SU-DHL-6 (cell line): ENCODE results near the gene CLMN.

ENCODE experiments used
- H2AFZ ChIP-seq: fragments of 200-600 bp; sonication (generic); 2 replicates; pipeline ENCODE4 v1.6.1; 2014; ENCODE audit warnings: low read depth, mild to moderate bottlenecking, moderate library complexity, mixed read lengths, antibody characterized with exemption, low read length; ENCODE audit not compliant: severe bottlenecking
- H3F3A ChIP-seq: fragments of 200-600 bp; shearing (Covaris generic); 2 replicates; pipeline ENCODE4 v1.6.0; 2016; ENCODE audit warnings: antibody characterized with exemption, mild to moderate bottlenecking; ENCODE audit not compliant: insufficient read depth
- H3K27ac ChIP-seq: fragments of 200-600 bp; sonication (generic); 2 replicates; pipeline ENCODE4 v1.5.1; 2016; ENCODE audit warnings: low read depth, mild to moderate bottlenecking, low read length, moderate library complexity, mixed read lengths
- H3K27me3 ChIP-seq: fragments of 200-600 bp; sonication (generic), shearing (Covaris generic); 2 replicates; pipeline ENCODE4 v1.6.0; 2014; ENCODE audit warnings: mild to moderate bottlenecking, low read length
- H3K36me3 ChIP-seq: fragments of 200-600 bp; sonication (generic); 2 replicates; pipeline ENCODE4 v1.6.1; 2014; ENCODE audit warnings: mild to moderate bottlenecking, low read length, mixed read lengths
- H3K4me2 ChIP-seq: fragments of 300-600, 200-600 bp; shearing (Covaris generic), sonication (generic); 2 replicates; pipeline ENCODE4 v1.6.0; 2014; ENCODE audit warnings: low read length, low read depth, mild to moderate bottlenecking; ENCODE audit not compliant: poor library complexity, severe bottlenecking
- H3K4me3 ChIP-seq: fragments of 200-600 bp; sonication (generic); 2 replicates; pipeline ENCODE4 v1.5.1; 2014; ENCODE audit warnings: antibody characterized with exemption, low read length, mild to moderate bottlenecking, mixed read lengths; ENCODE audit not compliant: insufficient read depth, poor library complexity, severe bottlenecking
- H3K79me2 ChIP-seq: fragments of 200-600 bp; sonication (generic); 2 replicates; pipeline ENCODE4 v1.6.1; 2014; ENCODE audit warnings: mild to moderate bottlenecking, low read length, moderate library complexity; ENCODE audit not compliant: insufficient read depth
- H3K9ac ChIP-seq: fragments of 200-600 bp; sonication (generic); 2 replicates; pipeline ENCODE4 v1.7.0; 2014; ENCODE audit warnings: mild to moderate bottlenecking, low read length
- H3K9me2 ChIP-seq: fragments of 200-600 bp; sonication (generic); replicated peaks from 2 replicates; pipeline ENCODE4 v1.6.1; 2014; ENCODE audit warnings: low read length; ENCODE audit not compliant: insufficient read depth
- H3K9me3 ChIP-seq: fragments of 200-600 bp; sonication (generic); 2 replicates; pipeline ENCODE4 v1.6.1; 2014; ENCODE audit warnings: low read length, mixed read lengths; ENCODE audit not compliant: insufficient read depth
- H4K20me1 ChIP-seq: fragments of 200-600 bp; sonication (generic); 2 replicates; pipeline ENCODE4 v1.6.1; 2014; ENCODE audit warnings: low read depth, mild to moderate bottlenecking, antibody characterized with exemption, low read length, moderate library complexity, mixed read lengths
- EZH2phosphoT487 ChIP-seq: fragments of 200-600 bp; sonication (generic), shearing (Covaris generic); conservative IDR thresholded peaks from 2 replicates; pipeline ENCODE4 v1.6.1; 2018; ENCODE audit warnings: mild to moderate bottlenecking, antibody characterized with exemption, low read length, moderate library complexity, mixed read lengths
- TF ChIP-seq, protein P1 (sequence below): fragments of 200-600 bp; sonication (generic); IDR thresholded peaks from one replicate; pipeline ENCODE4 v1.5.1; 2017; ENCODE audit warnings: antibody characterized with exemption, mild to moderate bottlenecking, low read length, moderate library complexity; ENCODE audit not compliant: insufficient read depth, poor library complexity, severe bottlenecking

Gene CLMN

GRCh38 chr14:95156161-95157047, 163.3 kb downstream of the CLMN start:
- Histone ChIP-seq H3K27me3 (no peaks in the 10 kb centered on the region), H3K9me3 (no peaks in the 10 kb centered on the region), H3K79me2 (peaks cover 55% of the 10 kb centered on the region), H2AFZ (no peak overlapping the region), H3K4me3 (peak overlapping the region; percentile 75), H3F3A (peaks cover 9% of the 10 kb centered on the region; the same call in 1 of the 2 replicates), H4K20me1 (peaks cover 19% of the 10 kb centered on the region), H3K27ac (no peak overlapping the region), H3K9ac (peak overlapping the region; percentile 80), H3K9me2 (no peaks in the 10 kb centered on the region), H3K4me2 (peak overlapping the region; percentile 92), H3K36me3 (no peaks in the 10 kb centered on the region)
- TF ChIP-seq, protein P1, sequence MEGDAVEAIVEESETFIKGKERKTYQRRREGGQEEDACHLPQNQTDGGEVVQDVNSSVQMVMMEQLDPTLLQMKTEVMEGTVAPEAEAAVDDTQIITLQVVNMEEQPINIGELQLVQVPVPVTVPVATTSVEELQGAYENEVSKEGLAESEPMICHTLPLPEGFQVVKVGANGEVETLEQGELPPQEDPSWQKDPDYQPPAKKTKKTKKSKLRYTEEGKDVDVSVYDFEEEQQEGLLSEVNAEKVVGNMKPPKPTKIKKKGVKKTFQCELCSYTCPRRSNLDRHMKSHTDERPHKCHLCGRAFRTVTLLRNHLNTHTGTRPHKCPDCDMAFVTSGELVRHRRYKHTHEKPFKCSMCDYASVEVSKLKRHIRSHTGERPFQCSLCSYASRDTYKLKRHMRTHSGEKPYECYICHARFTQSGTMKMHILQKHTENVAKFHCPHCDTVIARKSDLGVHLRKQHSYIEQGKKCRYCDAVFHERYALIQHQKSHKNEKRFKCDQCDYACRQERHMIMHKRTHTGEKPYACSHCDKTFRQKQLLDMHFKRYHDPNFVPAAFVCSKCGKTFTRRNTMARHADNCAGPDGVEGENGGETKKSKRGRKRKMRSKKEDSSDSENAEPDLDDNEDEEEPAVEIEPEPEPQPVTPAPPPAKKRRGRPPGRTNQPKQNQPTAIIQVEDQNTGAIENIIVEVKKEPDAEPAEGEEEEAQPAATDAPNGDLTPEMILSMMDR = no peak
- no peak for TF ChIP-seq EZH2phosphoT487

DNA sequence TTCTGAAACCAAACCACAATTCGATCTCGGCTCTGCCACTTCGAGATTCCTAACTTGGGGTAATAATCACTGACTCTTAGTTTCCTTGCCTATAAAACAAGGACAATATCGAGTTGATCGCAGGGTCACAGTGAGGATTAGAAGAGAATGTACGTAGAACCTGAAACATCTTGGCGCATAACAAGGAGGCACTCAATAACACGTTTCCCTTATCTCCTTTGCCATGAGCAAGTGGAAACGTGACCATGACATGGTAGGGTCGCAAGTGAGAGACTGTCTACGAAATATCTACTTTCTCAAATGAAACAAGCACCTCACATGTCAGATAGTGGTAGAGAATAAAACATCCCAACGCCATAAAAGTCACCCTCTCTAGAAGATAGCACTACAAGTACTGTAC, 164.7 kb downstream of the CLMN start:
- no peak overlapping the region for H3K27ac ChIP-seq
- peaks cover 68% of the 10 kb centered on the region for H3K79me2 ChIP-seq
- H3K9me3 ChIP-seq = no peaks in the 10 kb centered on the region
- H2AFZ ChIP-seq = no peak overlapping the region
- H3K4me2 ChIP-seq = peak overlapping the region; percentile 92
- H3K9me2 ChIP-seq = no peaks in the 10 kb centered on the region
- H3K9ac ChIP-seq = no peak overlapping the region
- H4K20me1 ChIP-seq = peaks cover 23% of the 10 kb centered on the region
- no peak overlapping the region for H3K4me3 ChIP-seq
- no peaks in the 10 kb centered on the region for H3K27me3 ChIP-seq
- peaks cover 9% of the 10 kb centered on the region; the same call in 1 of the 2 replicates for H3F3A ChIP-seq
- H3K36me3 ChIP-seq = no peaks in the 10 kb centered on the region
- TF ChIP-seq, protein P1 = no peak
- TF ChIP-seq EZH2phosphoT487 = no peak

DNA sequence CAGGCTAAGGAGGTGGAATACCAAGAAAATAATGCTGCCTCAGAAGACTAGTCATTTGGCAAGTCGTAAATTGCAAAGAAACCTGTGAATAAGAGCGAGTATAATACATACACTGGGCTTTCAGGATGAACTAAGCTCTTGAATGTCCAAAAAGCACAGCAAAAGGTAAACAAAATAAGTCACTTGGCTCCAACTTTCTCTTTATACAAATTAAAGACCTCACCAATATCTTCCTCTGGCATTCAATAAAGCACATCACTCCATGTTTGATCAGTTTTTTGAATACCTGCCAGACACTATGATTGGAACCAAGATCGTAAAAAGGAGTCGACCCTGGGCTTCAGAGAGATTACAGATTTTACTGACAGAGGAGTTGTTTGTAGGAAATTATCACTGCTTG, 165.8 kb downstream of the CLMN start:
- H3K9me2 ChIP-seq = no peaks in the 10 kb centered on the region
- no peak overlapping the region for H2AFZ ChIP-seq
- no peaks in the 10 kb centered on the region for H3K27me3 ChIP-seq
- H3K27ac ChIP-seq = no peak overlapping the region
- no peak for TF ChIP-seq EZH2phosphoT487
- TF ChIP-seq, protein P1 = no peak
- H3K79me2 ChIP-seq = peaks cover 80% of the 10 kb centered on the region
- no peaks in the 10 kb centered on the region for H3K9me3 ChIP-seq
- H3K36me3 ChIP-seq = no peaks in the 10 kb centered on the region
- H3K4me3 ChIP-seq = no peak overlapping the region
- peaks cover 28% of the 10 kb centered on the region for H4K20me1 ChIP-seq
- H3F3A ChIP-seq = peaks cover 9% of the 10 kb centered on the region; the same call in 1 of the 2 replicates
- H3K9ac ChIP-seq = no peak overlapping the region
- no peak overlapping the region for H3K4me2 ChIP-seq
